Keratinocyte (primary cell): ENCODE measurements around the gene RNF17. TPM values are rescaled to one million over a fixed set of nuclear protein-coding genes. Genes with fewer than 3 reads are reported as not detected.
A peak's percentile ranks its signal among the peaks of the same experiment; 100 is the strongest.

ENCODE experiments used
- DNase-seq: peaks from one replicate; pipeline ENCODE4 v3.0.0-alpha.2; 2011; ENCODE audit warnings: low read depth, missing footprints, low spot score
- FAIRE-seq: peaks from 2 replicates; lab custom pipeline; 2011; peaks lifted over from hg19 to GRCh38; lab: Jason Lieb, UNC
- H2AFZ ChIP-seq: 2 replicates; pipeline ENCODE4 v1.6.0; 2012; ENCODE audit warnings: low read length, control low read depth, inconsistent platforms; ENCODE audit not compliant: control insufficient read depth
- H3K27ac ChIP-seq: 2 replicates; pipeline ENCODE4 v1.5.1; 2011; ENCODE audit warnings: low read length; ENCODE audit not compliant: control insufficient read depth, insufficient read depth
- H3K27me3 ChIP-seq: 3 replicates; pipeline ENCODE4 v1.6.0; 2011; ENCODE audit warnings: low read length; ENCODE audit not compliant: control insufficient read depth, insufficient read depth; ENCODE audit errors: extremely low read depth
- H3K36me3 ChIP-seq, 2 experiments: 2 replicates in 1 of 2; 3 replicates in 1 of 2; pipeline ENCODE4 v1.5.1; 2011; ENCODE audit warnings: low read length in 2 of 2, mild to moderate bottlenecking in 1 of 2; ENCODE audit not compliant: control insufficient read depth in 2 of 2, insufficient read depth in 2 of 2; ENCODE audit errors: extremely low read depth in 1 of 2
- H3K4me1 ChIP-seq: 3 replicates; pipeline ENCODE4 v1.5.1; 2011; ENCODE audit warnings: low read length; ENCODE audit not compliant: control insufficient read depth, insufficient read depth; ENCODE audit errors: extremely low read depth
- H3K4me2 ChIP-seq: 3 replicates; pipeline ENCODE4 v1.6.0; 2011; ENCODE audit warnings: low read depth, low read length; ENCODE audit not compliant: control insufficient read depth, insufficient read depth; ENCODE audit errors: extremely low read depth
- H3K4me3 ChIP-seq, 3 experiments: fragments of 200-600 bp in 1 of 3; sonication (generic) in 1 of 3; 2 replicates in 2 of 3; 3 replicates in 1 of 3; pipeline ENCODE4 v1.5.1; 2011 to 2016; ENCODE audit warnings: low read length in 3 of 3, mild to moderate bottlenecking in 3 of 3, control low read depth in 2 of 3, inconsistent platforms in 1 of 3, low read depth in 1 of 3, mixed read lengths in 1 of 3, mixed run types in 1 of 3, moderate library complexity in 1 of 3; ENCODE audit not compliant: control insufficient read depth in 2 of 3, insufficient read depth in 2 of 3; ENCODE audit errors: extremely low read depth in 1 of 3
- H3K79me2 ChIP-seq: 2 replicates; pipeline ENCODE4 v1.6.0; 2012; ENCODE audit warnings: low read length; ENCODE audit not compliant: control insufficient read depth, insufficient read depth
- H3K9ac ChIP-seq: 3 replicates; pipeline ENCODE4 v1.6.0; 2011; ENCODE audit warnings: low read length; ENCODE audit not compliant: control insufficient read depth, insufficient read depth; ENCODE audit errors: extremely low read depth
- H3K9me1 ChIP-seq: 3 replicates; pipeline ENCODE4 v1.6.0; 2011; ENCODE audit warnings: low read length; ENCODE audit not compliant: control insufficient read depth, insufficient read depth; ENCODE audit errors: extremely low read depth
- H3K9me3 ChIP-seq: 2 replicates; pipeline ENCODE4 v1.5.1; 2012; ENCODE audit warnings: low read depth, low read length; ENCODE audit not compliant: control insufficient read depth
- H4K20me1 ChIP-seq: 3 replicates; pipeline ENCODE4 v1.6.0; 2011; ENCODE audit warnings: low read length; ENCODE audit not compliant: control insufficient read depth, insufficient read depth; ENCODE audit errors: extremely low read depth
- EZH2 ChIP-seq: IDR thresholded peaks from one replicate; pipeline ENCODE4 v1.6.1; 2012; ENCODE audit warnings: inconsistent platforms, mild to moderate bottlenecking, low read length, moderate library complexity
- dilution Hi-C: fragments of 300-500 bp; cut with MboI; formaldehyde crosslinking; loops from one replicate; pipeline ENCODE4 v1.7.0; 2020; ENCODE audit warnings: low sequenced_read_pairs; ENCODE audit not compliant: extremely low pct_ligation_motif_present
- polyA plus RNA-seq, 5 experiments: library from polyadenylated mRNA; depleted of rRNA in 3 of 5; stranded (reverse) in 3 of 5; stranded (forward) in 1 of 5; unstranded in 1 of 5; fragments of >200 nt; gene quantifications; 1 replicate in 1 of 5; 2 replicates in 3 of 5; 3 replicates in 1 of 5; pipeline versions ENCODE4 v1.2.1 to v1.2.3, GENCODE V29; 2011 to 2012; ENCODE audit warnings: missing spikeins in 2 of 5, low read depth in 1 of 5, low replicate concordance in 1 of 5
- TF ChIP-seq, protein P1 (sequence below), 3 experiments: IDR thresholded peaks in 1 of 3; conservative IDR thresholded peaks in 1 of 3; optimal IDR thresholded peaks in 1 of 3; 2 replicates in 2 of 3; 3 replicates in 1 of 3; pipeline versions ENCODE3 to v1.5.1; 2011; ENCODE audit warnings: low read length in 3 of 3, mild to moderate bottlenecking in 3 of 3, moderate library complexity in 2 of 3, control low read depth in 1 of 3, inconsistent platforms in 1 of 3; ENCODE audit not compliant: insufficient read depth in 2 of 3; ENCODE audit errors: extremely low read depth in 1 of 3

RNF17 gene
- polyA plus RNA-seq, 1 donor (not counting 4 experiments of a cell fraction or from before 2014, with no cell fraction given), result not detected

DNA sequence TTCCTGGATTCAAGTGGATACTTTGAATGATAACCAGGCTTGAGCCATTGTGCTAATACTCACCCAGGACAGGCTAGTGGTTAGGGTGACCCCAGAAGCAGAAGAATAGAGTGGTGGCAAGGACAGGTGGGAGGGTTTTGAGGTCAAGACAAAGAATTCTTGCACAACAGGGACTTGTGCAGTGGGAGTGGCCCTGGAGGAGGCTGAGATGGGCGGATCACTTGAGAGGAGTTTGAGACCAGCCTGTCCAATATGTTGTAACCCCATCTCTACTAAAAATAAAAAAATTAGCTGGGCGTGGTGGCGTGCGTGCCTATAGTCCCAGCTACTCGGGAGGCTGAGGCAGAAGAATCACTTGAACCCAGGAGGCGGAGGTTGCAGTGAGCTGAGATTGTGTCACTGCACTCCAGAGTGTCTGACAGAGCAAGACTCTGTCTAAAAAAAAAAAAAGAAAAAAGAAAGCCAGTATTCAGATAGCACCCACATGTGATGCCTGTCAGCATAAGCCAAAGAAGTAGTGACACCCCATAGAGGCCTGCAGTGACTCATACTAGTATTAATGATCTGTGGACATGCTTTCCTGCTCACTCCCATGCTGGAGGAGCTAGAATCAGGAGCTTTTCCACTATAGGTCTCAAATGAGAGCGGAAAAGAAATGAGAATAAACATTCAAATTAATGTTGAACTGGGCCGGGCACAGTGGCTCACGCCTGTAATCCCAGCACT, 78.7 kb downstream of the RNF17 start:
- Histone ChIP-seq H3K4me3 (no peak overlapping the region), H3K79me2 (no peaks in the 10 kb centered on the region), H3K27ac (no peak overlapping the region), H3K9ac (no peak overlapping the region), H3K27me3 (no peaks in the 10 kb centered on the region), H3K9me3 (no peaks in the 10 kb centered on the region), H3K36me3 (no peaks in the 10 kb centered on the region), H2AFZ (no peak overlapping the region), H3K4me1 (no peaks in the 10 kb centered on the region), H3K4me2 (no peak overlapping the region), H4K20me1 (no peaks in the 10 kb centered on the region), H3K9me1 (no peaks in the 10 kb centered on the region)
- TF ChIP-seq EZH2, result no peak
- TF ChIP-seq, protein P1, sequence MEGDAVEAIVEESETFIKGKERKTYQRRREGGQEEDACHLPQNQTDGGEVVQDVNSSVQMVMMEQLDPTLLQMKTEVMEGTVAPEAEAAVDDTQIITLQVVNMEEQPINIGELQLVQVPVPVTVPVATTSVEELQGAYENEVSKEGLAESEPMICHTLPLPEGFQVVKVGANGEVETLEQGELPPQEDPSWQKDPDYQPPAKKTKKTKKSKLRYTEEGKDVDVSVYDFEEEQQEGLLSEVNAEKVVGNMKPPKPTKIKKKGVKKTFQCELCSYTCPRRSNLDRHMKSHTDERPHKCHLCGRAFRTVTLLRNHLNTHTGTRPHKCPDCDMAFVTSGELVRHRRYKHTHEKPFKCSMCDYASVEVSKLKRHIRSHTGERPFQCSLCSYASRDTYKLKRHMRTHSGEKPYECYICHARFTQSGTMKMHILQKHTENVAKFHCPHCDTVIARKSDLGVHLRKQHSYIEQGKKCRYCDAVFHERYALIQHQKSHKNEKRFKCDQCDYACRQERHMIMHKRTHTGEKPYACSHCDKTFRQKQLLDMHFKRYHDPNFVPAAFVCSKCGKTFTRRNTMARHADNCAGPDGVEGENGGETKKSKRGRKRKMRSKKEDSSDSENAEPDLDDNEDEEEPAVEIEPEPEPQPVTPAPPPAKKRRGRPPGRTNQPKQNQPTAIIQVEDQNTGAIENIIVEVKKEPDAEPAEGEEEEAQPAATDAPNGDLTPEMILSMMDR (optimal IDR thresholded peaks at IDR 0.05 in 1 of 3, IDR thresholded peaks at IDR 0.05 in 1 of 3, conservative IDR thresholded peaks at IDR 0.05 in 1 of 3; ENCODE audit: extremely low read depth in 1 of 3, insufficient read depth in 2 of 3, low read length in 3 of 3), result no peak
- dilution Hi-C loops, result no loop called here
- FAIRE-seq (no peak), DNase-seq (no peak)

DNA sequence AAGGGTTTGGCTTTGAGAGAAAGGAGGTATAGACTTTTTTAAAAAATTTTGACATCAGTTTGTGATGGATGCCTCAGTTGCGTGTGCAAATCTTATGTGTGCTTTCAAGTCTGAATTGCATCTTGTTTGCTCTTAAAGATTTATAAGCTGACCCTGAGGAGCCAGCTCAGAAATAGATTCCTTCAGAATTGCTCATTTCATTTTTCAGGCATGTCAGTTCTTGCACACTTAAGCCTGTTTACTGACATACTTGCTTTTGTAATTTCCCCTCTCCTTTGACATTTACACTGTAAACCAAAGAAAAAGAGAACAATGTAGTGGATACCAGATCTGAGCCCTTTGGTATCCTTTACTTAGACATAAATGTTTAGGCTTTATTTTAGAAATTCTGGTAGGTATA, 87.6 kb downstream of the RNF17 start:
- Histone ChIP-seq H4K20me1 (no peaks in the 10 kb centered on the region), H3K4me2 (peak overlapping the region; percentile 29), H3K27me3 (no peaks in the 10 kb centered on the region), H3K27ac (peak overlapping the region; percentile 53), H3K4me1 (peaks cover 8% of the 10 kb centered on the region), H3K36me3 (no peaks in the 10 kb centered on the region), H2AFZ (peak overlapping the region; percentile 65), H3K9me3 (no peaks in the 10 kb centered on the region), H3K79me2 (no peaks in the 10 kb centered on the region), H3K9ac (peak overlapping the region; percentile 3), H3K9me1 (no peaks in the 10 kb centered on the region), H3K4me3 (no peak overlapping the region)
- DNase-seq (peak; percentile 50), FAIRE-seq (peak; percentile 87)
- no peak for TF ChIP-seq EZH2
- TF ChIP-seq, protein P1 (optimal IDR thresholded peaks at IDR 0.05 in 1 of 3, IDR thresholded peaks at IDR 0.05 in 1 of 3, conservative IDR thresholded peaks at IDR 0.05 in 1 of 3; ENCODE audit: extremely low read depth in 1 of 3, insufficient read depth in 2 of 3, low read length in 3 of 3), result no peak
- dilution Hi-C loops, result no loop called here
